Hindlimb muscle (tissue), 1 donor: Measurements from ENCODE around the gene GRIP1. TPM values are rescaled to one million over a fixed set of nuclear protein-coding genes. Genes with fewer than 3 reads are reported as not detected.

Source experiments
- DNase-seq: peaks from one replicate; pipeline ENCODE4 v3.0.0-alpha.2; 2013
- polyA plus RNA-seq: library from polyadenylated mRNA; unstranded; fragments of 120-200 nt; gene quantifications from one replicate; pipeline ENCODE4 v1.2.1, GENCODE V29; 2013; ENCODE audit not compliant: insufficient read length

The GRIP1 gene, protein sequence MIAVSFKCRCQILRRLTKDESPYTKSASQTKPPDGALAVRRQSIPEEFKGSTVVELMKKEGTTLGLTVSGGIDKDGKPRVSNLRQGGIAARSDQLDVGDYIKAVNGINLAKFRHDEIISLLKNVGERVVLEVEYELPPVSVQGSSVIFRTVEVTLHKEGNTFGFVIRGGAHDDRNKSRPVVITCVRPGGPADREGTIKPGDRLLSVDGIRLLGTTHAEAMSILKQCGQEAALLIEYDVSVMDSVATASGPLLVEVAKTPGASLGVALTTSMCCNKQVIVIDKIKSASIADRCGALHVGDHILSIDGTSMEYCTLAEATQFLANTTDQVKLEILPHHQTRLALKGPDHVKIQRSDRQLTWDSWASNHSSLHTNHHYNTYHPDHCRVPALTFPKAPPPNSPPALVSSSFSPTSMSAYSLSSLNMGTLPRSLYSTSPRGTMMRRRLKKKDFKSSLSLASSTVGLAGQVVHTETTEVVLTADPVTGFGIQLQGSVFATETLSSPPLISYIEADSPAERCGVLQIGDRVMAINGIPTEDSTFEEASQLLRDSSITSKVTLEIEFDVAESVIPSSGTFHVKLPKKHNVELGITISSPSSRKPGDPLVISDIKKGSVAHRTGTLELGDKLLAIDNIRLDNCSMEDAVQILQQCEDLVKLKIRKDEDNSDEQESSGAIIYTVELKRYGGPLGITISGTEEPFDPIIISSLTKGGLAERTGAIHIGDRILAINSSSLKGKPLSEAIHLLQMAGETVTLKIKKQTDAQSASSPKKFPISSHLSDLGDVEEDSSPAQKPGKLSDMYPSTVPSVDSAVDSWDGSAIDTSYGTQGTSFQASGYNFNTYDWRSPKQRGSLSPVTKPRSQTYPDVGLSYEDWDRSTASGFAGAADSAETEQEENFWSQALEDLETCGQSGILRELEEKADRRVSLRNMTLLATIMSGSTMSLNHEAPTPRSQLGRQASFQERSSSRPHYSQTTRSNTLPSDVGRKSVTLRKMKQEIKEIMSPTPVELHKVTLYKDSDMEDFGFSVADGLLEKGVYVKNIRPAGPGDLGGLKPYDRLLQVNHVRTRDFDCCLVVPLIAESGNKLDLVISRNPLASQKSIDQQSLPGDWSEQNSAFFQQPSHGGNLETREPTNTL
- polyA plus RNA-seq: 0.89 TPM

DNA sequence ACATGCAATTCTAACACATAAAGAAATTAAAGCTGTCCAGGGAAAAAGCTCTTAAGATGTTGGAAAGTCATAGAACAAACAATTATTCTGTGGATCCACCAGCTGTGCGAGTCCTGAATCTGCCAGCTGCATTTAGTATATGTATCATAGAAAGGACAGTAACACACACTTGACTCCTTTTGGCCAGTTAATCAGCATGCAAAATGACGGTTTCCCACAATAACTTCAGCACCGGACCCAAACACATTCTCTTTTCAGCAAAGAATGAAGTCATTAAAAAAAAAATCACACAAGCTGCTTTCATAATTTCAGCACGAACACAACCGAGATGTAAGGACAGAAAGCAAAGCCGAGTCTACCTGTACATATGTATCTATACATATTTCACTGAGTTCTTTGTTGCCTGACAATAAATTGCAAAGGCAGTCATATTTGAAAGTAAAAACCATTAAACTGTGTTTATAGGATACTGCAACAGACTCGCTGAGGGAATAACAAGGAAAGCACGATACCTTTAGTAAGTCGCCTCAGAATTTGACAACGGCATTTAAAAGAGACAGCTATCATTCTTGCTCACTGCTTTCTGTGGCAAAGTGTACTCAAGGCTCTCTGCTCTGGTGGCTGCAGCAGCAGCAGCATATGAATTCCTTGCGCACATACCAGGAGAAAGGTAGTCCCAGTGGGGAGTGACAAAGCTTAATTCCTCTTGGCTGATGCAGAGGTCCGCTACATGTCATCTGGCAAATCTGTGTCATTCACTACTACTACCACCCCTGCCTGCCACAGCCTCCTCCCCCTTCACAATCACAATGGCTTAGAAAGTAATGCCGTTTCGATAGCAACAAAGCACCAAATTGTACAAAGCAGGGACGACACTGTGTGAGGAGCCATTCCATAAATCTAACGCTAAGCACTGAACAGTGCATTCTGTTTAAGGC lies at the start of gene GRIP1:
Gene GRIP1 (minus strand): TSS at position 739 of the 938 bp plus-strand sequence. CDS start 172 bp downstream, at position 567.
- DNase-seq: no peak

DNA sequence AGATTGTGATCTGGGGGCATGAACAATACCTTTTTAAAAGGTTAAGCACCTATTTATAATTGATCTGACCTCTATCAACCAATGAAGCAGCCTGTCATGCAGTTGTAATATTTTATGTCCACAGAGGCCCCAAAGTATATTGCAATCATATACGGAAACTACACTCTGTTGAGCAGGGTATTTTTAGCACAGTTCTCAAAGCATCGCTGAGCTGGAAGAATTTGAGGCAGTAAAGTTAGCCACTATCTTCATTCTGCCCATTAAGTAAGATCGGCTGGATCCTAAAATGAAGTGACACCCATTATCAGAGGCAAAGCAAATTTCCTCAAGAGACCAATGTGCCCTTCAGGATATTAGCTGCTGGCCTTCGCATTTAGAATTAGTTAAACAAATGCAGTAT lies 47.7 kb upstream of the GRIP1 start:
- no peak for DNase-seq

DNA sequence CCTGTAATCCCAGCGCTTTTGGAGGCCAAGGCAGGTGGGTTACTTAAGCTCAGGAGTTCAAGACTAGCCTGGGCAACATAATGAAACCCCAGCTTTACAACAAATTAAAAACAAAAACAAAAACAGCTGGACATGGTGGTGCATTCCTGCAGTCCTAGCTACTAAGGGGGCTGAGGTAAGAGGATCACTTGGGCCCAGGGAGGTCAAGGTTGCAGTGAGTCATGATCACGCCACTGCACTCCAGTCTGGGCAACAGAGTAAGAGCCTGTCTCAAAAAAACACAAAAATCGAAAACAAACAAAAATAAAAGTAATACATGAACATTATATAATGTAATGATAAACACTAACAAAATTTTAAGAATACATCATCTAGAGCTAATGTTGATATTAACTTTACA lies 46.2 kb upstream of the GRIP1 start:
- no peak for DNase-seq

DNA sequence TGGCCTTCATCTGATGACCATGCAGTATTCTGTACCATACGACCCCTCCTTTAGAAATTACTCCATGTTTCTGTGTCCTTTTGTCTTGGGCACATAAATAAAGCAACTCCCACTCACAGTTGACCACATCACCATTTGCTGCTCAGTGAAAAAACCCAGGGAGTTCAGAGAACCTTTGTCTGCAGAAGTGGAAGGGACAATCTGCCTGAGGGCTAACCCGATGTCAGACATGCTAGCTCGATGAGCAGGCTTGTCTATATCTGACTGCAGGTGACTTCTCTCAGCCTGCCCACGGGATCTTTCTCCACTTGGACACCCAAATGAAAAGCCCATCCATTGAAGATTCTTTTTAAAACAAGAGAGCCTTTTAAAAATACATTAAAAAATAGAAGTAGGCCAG lies 45.7 kb upstream of the GRIP1 start:
- DNase-seq: no peak

DNA sequence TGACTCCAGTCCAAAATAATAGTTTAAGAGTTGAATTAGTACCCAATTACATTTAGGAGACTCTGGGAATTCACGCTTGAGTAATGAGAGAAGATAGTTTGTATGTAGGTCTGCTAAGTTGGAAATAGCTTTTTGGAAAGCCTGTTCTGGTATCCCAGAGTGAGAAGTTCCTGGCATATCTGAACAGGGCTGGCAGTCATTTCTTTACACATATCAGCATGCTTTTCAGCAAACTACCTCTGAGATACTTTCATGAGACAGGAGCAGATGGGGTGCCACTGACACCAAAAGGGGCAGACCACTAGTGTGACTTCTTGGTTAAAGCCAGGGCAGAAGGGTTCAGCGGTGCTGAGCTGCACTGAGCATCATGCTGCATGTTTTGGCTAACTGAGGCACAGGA lies 45.1 kb upstream of the GRIP1 start:
- DNase-seq: no peak

DNA sequence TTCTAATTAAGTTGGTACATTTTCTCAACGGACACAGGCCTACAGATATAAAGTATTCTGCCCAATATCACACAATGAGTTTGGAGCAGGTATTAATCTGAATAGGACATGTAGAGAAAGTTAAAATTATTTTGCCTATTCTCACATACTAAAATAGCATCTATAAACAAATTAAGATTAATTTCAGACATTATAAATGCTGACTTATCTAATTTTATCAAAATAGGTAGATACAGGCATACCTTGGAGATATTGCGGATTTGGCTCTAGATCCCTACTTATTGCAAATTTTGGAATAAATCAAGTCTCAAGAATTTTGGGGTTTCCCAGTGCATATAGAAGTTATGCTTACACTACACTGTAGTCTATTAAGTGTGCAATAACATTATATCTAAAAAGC lies 41.0 kb upstream of the GRIP1 start:
- no peak for DNase-seq

DNA sequence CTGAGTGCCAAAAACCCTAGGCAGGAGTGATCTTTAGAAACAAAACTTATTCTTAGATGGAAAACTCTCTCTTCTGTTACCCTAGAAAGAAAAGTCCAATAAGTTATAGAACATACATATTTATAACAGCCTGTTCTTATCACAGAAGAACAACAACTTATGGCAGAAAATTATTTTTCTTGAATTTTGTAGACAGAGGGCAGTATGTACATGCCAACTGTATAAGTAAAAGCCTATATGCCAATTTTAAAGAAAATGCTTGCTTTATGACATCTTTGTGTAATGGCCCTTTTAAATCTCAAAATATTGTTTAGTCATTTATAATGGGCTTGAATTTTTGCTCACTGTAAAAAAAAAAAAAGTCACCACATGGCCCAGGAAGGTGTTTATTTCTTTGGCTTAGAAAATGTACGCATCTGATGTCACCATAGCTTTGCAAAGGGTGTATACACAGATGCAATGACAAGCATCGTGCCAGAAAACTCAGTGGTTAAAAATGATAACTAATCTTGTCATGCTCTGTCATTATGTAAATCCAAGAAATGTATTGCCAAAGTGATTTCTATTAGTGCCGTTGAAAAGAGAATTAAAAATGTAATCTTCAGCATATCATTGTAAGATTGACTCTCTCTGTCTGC lies 38.3 kb upstream of the GRIP1 start:
- no peak for DNase-seq

DNA sequence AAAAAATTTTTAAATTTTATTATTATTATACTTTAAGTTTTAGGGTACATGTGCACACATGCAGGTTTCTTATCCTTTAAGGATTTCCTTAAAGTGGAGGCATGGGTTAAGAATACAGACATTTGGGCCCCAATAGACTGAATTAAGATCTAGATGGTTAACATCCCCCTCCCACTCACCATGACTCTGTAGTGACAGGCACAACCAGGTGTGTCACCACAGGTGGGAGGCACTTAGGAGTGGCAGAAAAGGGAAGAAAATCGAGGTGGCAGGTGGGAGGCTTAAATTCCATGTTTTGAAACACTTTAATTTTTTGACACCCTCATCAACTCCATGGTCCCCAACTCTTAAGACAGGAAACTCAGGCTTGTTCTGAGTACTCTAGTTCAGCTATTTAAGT lies 37.6 kb upstream of the GRIP1 start:
- no peak for DNase-seq

DNA sequence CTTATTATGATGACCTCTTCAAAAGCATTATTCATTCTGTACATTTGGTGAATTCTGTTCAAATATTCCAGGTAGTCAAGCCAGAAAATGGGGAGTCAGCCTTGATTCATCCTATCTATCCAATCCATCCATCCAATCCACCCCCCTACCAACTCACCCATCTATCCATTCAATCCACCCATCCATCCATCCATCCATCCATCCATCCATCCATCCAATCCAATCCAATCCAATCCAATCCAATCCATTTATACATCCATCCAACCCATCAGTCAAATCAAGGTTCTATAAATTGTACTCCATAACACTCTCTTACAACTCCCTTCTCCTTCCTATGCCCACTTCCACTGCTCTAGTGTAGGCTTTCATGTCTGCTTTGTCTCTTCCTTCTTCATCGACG lies 35.8 kb upstream of the GRIP1 start:
- DNase-seq: no peak

DNA sequence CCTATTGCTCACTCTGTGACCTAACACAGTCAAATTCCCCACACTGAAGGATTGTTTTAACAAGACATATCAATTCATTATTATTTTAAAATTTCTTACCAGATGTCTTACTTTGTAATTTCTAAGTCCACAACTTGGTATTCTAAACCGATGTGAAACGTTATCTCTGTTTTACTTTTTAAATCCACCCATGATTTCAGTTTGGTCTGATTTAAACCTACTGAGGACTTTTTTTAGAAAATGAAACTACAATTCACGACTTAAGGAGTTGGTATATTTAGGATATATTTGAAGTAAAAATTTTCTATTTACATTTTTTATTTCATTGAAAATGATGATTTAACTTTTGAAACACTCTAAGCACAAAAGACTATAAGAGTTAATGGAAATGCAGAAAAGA lies 35.1 kb upstream of the GRIP1 start:
- DNase-seq: no peak

DNA sequence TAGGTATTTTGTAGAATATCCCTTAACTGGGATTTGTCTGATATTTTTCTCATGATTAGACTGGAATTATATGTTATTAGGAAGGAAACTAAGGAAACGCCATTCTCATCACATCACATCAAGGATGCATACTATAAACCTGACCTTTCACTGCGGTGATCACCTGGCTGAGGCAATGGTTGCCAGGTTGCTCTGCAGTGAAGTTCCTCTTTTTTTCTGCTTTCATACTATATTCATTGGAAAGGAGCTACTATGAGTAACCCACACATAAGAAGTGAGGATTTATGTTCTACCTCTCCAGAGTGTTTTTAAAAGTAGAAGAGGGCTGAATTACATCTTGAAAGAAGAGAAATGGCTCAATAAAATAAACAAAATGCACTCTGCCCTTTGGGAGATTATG lies 31.0 kb upstream of the GRIP1 start:
- no peak for DNase-seq

DNA sequence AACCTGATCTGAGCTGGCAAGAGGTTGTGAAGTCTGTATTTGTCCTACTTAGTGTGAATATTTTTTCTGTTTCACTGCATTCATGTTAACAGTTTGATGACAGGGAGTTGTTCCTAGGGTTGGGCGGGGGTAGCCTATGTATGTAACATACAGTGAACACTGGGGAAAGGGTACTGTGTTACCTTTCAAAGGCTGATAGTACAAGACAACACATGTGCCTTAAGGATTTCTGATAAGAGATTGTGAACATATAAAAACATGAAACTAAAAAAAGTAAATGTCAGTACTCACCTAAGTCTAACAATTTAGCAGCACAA lies 30.5 kb upstream of the GRIP1 start:
- no peak for DNase-seq

DNA sequence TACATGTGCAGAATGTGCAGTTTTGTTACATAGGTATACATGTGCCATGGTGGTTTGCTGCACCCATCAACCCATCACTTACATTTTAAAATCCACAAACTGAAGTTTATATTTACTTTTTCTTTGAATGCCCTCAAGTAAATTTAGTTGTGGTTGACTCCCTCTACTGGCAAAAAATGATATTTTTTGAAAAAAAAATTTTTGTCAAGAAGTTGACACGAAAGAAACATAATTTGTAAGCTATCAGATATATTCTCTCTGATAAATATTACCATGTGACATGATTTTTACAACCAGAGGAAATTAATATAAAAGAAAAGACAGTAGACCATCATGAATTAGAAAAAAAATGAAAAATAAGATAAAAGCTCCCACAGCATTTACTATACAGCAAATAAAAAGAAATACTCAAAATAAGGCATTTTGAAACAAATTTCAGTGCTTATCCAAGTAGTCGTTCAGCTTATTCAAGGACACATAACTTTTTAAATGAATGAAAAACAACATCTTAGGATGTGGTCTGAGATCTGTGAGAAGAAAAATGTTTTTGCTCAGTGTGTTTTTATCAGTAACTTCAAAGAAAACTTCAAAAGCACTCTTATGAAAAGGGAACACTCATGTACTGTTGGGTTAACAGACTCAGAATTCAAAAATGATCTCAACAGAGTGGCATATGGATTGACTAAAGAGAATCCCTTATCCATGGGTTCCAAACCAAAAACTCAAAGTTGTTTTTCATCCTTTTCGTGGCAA lies 30.0 kb upstream of the GRIP1 start:
- no peak for DNase-seq

DNA sequence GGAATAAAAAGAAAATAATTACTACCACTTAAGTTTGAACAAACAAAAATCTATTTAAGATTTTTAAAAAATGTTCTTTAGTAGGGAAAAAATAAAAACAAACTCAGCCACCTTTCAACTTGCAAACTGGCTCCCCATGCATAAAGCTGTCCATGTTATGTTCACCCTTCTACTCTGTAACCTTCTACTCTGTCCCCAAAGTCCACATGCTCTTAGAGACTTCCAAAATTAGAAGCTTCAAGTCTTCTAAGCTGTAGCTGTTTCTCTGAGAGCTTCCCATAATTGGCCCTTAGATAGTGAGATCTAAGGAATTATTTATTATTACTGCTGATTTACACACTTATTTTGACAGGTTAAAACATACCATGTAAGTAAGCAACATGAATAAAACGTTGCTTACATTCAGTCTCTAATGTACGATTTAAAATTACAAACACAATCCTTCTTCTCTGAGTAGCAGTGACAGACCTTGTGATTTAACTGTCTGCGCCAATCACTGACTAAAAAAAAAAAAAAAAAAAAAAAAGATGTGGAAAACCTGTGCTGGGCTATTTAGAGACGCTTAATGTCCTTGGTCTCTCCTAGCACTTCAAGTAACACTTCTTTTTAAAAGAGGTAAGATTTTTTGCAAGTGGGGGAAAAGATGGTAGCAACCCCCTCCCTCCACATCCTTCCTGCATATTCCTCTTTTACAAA lies 28.3 kb upstream of the GRIP1 start:
- no peak for DNase-seq

DNA sequence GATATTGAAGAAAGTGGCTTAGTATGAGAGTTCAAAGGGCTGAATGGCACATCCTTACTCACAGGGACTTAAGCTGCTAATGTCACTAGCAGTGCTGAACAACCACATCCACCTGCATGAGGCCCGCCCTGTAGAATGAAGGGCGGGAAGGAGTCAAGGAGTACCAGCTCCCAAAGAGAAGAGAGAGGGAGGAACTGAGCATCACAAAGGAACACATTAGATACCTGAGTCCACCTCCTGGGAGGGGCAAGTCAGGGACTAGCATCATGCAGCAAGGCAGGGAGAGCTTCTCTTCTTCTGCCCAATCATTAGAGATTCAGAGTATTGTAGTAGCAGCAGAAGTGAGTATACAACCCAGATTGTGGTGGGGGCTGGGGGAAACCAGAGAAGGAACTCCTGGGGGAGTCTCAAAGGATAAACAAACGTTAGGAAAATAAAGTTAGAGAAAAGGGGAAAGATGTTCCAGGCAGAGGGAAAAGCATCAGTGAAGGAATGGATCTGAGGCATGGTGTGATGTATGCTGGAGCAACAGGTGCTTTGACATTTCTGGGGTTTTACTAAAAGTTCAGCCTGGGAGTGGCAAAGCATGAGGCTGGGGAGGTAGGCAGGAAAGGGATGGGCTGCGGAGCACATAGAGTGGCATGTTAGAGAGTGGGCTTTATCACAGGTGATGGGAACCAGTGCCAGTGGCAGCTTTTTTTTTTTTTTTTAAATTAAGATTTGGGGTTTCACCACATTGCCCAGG lies 21.0 kb upstream of the GRIP1 start:
- no peak for DNase-seq

DNA sequence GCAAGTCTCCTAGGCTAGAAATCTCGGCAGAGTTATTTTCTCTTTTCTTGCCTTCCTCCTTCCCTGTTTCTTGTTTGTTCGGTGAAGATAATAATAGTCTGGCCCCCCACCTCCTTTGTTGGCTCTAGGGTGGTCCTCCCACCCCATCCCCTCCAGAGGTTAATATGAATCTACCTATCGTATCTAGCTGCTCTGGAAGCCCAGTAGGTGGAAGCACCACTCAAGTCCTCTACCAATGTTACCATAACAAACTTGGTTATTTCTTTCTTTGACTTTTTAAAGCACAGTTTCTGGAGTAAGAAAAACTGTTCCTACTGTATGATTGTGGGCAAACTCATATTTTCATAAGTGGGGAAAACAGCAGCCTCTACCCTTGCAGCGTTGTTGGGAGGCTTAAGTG lies 19.7 kb upstream of the GRIP1 start:
- no peak for DNase-seq

DNA sequence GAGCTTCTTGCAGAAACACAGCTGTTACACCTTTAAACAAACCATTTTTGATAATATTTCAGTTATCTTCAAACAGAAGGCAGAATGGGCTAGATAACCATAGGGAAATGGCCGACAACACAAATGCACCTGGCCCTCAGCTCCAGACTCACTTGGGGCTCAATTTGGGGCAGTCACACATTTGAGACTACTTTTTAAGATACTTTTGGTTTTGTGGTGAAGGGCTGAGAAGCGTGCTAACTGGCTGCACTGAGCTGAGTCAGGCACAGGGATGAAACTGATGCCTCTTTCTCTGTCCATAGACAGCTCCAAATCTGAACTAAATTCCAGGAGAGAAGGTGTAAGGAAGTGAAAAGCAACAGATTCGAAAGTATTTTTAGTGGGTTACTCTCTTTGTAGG lies 18.5 kb upstream of the GRIP1 start:
- no peak for DNase-seq

DNA sequence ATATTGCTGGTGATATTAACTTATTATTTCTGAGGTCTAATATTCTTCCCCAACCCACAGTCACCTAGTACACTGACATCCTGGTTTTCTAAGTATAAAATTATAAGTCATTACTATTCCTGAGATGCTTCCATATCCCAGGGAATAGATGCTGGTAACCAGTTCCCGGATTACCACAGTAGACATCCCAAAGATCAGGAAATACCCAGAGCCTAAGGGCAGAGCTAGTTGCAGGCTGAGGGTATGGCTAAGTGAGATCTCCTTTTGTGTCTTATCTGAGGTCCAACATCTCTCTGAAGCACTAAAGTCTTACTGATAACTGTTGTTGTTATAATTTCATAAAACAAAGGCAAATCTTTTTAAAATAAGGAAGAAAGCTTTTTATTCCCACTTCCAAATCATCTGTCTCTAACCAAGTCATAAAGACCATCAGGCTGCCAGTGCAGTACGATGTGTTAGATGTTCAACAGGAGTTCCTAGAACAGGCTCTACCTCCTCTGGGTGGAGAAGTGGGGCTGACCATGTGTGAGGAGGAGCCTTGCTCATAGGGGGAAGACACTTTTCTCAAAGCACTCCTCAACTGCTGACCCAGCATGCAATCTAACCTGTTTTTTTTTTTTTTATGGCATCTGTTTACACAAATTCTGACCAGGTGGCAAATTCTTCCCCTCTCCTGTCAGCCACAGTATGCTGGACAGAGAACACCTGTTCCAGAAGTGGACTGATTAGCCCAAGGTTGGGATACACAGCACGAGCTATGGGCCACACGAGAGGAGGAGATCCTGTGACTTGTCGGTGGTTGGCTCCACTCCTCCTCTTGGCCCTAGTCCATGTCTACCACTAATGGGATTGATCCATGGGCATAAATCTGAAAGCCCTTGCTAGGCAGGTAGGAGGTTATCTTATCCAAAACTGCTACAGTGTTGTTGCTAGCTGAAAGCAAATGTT lies 16.1 kb upstream of the GRIP1 start:
- no peak for DNase-seq
